ENCODE data around the gene PHF13.

- TF ChIP-seq CTCF (IDR thresholded peaks at IDR 0.05) = no peak
- TF ChIP-seq POLR2A (IDR thresholded peaks at IDR 0.05) = no peak
- no peak for TF ChIP-seq EP300 (IDR thresholded peaks at IDR 0.05)
Observed at GRCh38 chr1:6599141-6599975, 14.2 kb upstream of the PHF13 start.
